Muscle of leg (tissue), 11 donors: ENCODE results near the gene FAM181B. TPM values are rescaled to one million over a fixed set of nuclear protein-coding genes. Genes with fewer than 3 reads are reported as not detected.

Experiments used
- DNase-seq: peaks from one replicate; pipeline ENCODE4 v3.0.0; 2013
- H3K27ac ChIP-seq: one replicate; pipeline ENCODE4 v1.5.1; 2013; ENCODE audit warnings: mild to moderate bottlenecking, low read length, control low read depth
- H3K27me3 ChIP-seq: one replicate; pipeline ENCODE4 v1.6.1; 2013; ENCODE audit warnings: low read length; ENCODE audit not compliant: control insufficient read depth, insufficient read depth
- H3K36me3 ChIP-seq: one replicate; pipeline ENCODE4 v1.6.1; 2013; ENCODE audit warnings: low read length; ENCODE audit not compliant: control insufficient read depth, insufficient read depth
- H3K4me1 ChIP-seq: one replicate; pipeline ENCODE4 v1.6.1; 2013; ENCODE audit warnings: low read length; ENCODE audit not compliant: control insufficient read depth, insufficient read depth
- H3K4me3 ChIP-seq: one replicate; pipeline ENCODE4 v1.5.1; 2013; ENCODE audit warnings: low read length, control low read depth
- H3K9me3 ChIP-seq: replicated peaks from 2 replicates; pipeline ENCODE4 v1.6.1; 2013; ENCODE audit warnings: low read depth, low read length; ENCODE audit not compliant: control insufficient read depth
- WGBS: methylation state at CpG from one replicate; pipeline ENCODE4 v1.1.5; 2013; ENCODE audit warnings: missing lambda C conversion rate; ENCODE audit not compliant: insufficient coverage; 5-methylcytosine and 5-hydroxymethylcytosine counted together
- polyA plus RNA-seq, 8 donors: library from polyadenylated mRNA; unstranded; fragments of 120-200 nt; gene quantifications; one replicate each; pipeline versions ENCODE4 v1.2.1 to v1.2.3, GENCODE V29; 2013; ENCODE audit warnings: inconsistent platforms in 1 of 8, low replicate concordance in 1 of 8; ENCODE audit not compliant: insufficient read length in 8 of 8, insufficient read depth in 1 of 8
- total RNA-seq: library from RNA; stranded (reverse); fragments of 120-200 nt; gene quantifications from one replicate; pipeline ENCODE4 v1.2.4, GENCODE V29; 2013

The FAM181B gene
- total and polyA plus RNA-seq, 9 donors = 0.15 to 0.40 (median 0.23) TPM

GRCh38 chr11:82734120-82734479 is 436 bp upstream of the FAM181B start:
- no peaks in the 10 kb centered on the region for H3K9me3 ChIP-seq
- no peak for DNase-seq
- WGBS = 36% methylated on average over 8 of the region's 9 CpGs
- peaks cover 8% of the 10 kb centered on the region for H3K4me1 ChIP-seq
- H3K27me3 ChIP-seq = peaks cover 43% of the 10 kb centered on the region
- no peak overlapping the region for H3K27ac ChIP-seq
- peak overlapping the region; percentile 48 for H3K4me3 ChIP-seq
- no peaks in the 10 kb centered on the region for H3K36me3 ChIP-seq

DNA sequence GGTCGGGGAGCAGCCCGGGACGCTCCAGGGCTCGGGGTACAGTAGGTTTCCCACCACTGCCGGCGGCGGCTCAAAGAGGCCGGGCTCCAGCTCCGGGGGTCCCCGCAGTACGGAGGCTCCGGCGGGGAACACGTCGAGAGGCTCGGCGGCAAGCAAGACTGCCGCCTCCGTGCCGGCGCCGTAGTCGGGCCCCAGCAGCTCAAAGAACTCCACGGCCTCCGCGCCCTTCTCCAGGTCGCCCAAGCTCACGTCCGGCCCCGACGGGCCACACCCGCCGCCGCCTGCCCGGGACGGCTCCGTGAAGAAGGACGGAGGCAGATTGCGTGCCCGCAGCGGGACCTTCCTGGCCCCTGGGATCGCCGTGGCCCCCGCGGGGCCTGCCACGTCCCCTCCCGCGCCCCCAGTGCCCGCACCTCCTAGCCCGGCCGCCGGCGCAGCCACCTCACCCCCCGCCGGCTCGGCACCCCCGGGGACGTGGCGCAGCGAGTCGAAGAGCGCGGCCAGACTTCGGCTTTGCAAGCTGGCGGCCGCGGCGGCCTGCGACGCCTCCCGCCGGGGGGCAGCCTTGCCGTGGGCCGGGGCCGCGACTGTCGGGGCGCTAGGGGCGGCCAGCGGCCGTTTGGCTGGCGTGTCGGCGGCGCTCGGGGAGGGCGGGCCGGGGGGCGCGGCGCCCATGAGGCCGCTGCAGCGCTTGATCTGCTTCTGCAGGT is 775 bp downstream of the FAM181B start:
- under 1% methylated on average over 92 of the region's 93 CpGs for WGBS
- no peaks in the 10 kb centered on the region for H3K36me3 ChIP-seq
- H3K4me3 ChIP-seq = peak overlapping the region; percentile 48
- peaks cover 8% of the 10 kb centered on the region for H3K4me1 ChIP-seq
- no peak overlapping the region for H3K27ac ChIP-seq
- peak; percentile 22 for DNase-seq
- H3K9me3 ChIP-seq = no peaks in the 10 kb centered on the region
- peaks cover 48% of the 10 kb centered on the region for H3K27me3 ChIP-seq

GRCh38 chr11:82732348-82732733 is 1.3 kb downstream of the FAM181B start:
- Histone ChIP-seq H3K27me3 (peaks cover 48% of the 10 kb centered on the region), H3K27ac (no peak overlapping the region), H3K36me3 (no peaks in the 10 kb centered on the region), H3K4me3 (peak overlapping the region; percentile 25), H3K9me3 (no peaks in the 10 kb centered on the region), H3K4me1 (peaks cover 8% of the 10 kb centered on the region)
- DNase-seq = no peak
- 3% methylated on average over 29 of the region's 37 CpGs for WGBS

GRCh38 chr11:82731691-82732277 is 1.9 kb downstream of the FAM181B start:
- peaks cover 48% of the 10 kb centered on the region for H3K27me3 ChIP-seq
- no peak overlapping the region for H3K27ac ChIP-seq
- no peaks in the 10 kb centered on the region for H3K9me3 ChIP-seq
- no peaks in the 10 kb centered on the region for H3K36me3 ChIP-seq
- H3K4me1 ChIP-seq = peaks cover 8% of the 10 kb centered on the region
- H3K4me3 ChIP-seq = no peak overlapping the region
- no CpG with 5 or more reads among the region's 11 CpGs for WGBS
- no peak for DNase-seq

DNA sequence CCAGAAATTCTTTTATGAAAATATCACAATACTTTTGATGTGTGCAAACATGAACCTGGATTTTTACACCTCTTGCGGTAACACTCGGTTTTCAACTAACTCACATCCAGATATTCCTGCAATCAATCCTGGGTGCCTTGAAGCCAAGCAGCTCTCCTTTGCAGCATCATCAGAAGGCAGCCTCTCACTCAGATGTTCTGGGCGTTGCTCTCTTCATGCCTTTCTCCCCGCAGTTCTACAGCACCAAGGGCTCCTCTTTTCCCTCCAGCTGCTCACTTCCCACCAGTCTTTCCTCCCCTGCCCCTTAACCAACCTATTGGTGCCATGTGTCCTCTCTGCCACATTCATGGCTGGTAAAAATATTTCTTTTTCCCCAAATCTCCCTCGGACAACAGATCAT is 2.9 kb downstream of the FAM181B start:
- H3K36me3 ChIP-seq = no peaks in the 10 kb centered on the region
- H3K9me3 ChIP-seq = no peaks in the 10 kb centered on the region
- no peak for DNase-seq
- H3K27me3 ChIP-seq = peaks cover 47% of the 10 kb centered on the region
- peaks cover 8% of the 10 kb centered on the region for H3K4me1 ChIP-seq
- no peak overlapping the region for H3K27ac ChIP-seq
- no peak overlapping the region for H3K4me3 ChIP-seq
- WGBS = 34% methylated on average over 5 of the region's 5 CpGs

GRCh38 chr11:82730286-82730685 is 3.4 kb downstream of the FAM181B start:
- DNase-seq = no peak
- no CpG with 5 or more reads among the region's 4 CpGs for WGBS
- peaks cover 47% of the 10 kb centered on the region for H3K27me3 ChIP-seq

GRCh38 chr11:82724026-82724425 is 9.6 kb downstream of the FAM181B start:
- Histone ChIP-seq H3K36me3 (no peaks in the 10 kb centered on the region), H3K27me3 (peaks cover 5% of the 10 kb centered on the region), H3K4me3 (no peak overlapping the region), H3K27ac (no peak overlapping the region), H3K4me1 (peaks cover 11% of the 10 kb centered on the region), H3K9me3 (no peaks in the 10 kb centered on the region)
- DNase-seq = no peak
- WGBS = no CpG with 5 or more reads among the region's 5 CpGs

More at GRCh38 chr11:82730286-82730685, 3.4 kb downstream of the FAM181B start:
- Histone ChIP-seq H3K4me3 (no peak overlapping the region), H3K4me1 (peaks cover 8% of the 10 kb centered on the region), H3K9me3 (no peaks in the 10 kb centered on the region), H3K27ac (no peak overlapping the region), H3K36me3 (no peaks in the 10 kb centered on the region)

GRCh38 chr11:82722231-82722630 is 11.4 kb downstream of the FAM181B start:
- Histone ChIP-seq H3K27ac (no peak overlapping the region), H3K9me3 (no peaks in the 10 kb centered on the region), H3K4me3 (no peak overlapping the region), H3K36me3 (no peaks in the 10 kb centered on the region), H3K4me1 (peaks cover 19% of the 10 kb centered on the region), H3K27me3 (no peaks in the 10 kb centered on the region)
- DNase-seq = no peak

GRCh38 chr11:82720267-82721065 is 13.2 kb downstream of the FAM181B start:
- H3K27ac ChIP-seq = no peak overlapping the region
- DNase-seq = no peak

DNA sequence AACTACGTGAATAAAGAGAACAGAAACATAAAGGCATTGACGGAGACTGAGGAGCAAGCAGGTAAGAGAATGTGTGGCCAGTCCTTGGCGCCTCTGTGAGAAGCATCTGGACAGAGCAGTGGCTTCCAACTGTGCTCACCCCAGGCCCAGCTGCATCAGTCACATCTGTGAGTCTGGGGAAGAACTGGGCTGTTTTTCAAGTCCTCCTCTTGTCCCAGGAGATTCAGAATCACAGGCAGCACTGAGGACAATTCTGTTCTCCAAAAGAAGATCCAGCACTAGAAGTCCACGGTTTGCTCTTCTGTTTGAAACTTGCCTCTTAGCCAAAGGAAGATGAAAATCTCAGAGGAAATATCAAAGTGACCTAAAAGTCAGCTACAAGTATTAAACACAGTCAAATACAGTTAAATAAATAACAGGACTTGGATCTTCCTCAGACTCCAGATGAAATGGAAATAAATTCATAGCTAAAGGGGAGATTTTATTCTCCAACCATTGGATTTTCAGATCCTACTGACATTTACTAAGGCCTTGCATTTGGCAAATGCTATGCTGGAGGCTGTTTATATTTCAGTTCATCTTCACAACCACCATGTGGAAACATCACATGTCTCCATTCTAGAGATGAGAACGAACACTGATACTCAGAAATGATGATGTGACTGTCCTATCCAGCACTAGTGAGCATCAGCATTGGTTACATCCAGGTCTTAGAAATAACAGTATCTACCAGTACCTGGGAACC is 14.1 kb downstream of the FAM181B start:
- Histone ChIP-seq H3K9me3 (no peaks in the 10 kb centered on the region), H3K27ac (peak overlapping the region; percentile 22), H3K27me3 (no peaks in the 10 kb centered on the region), H3K36me3 (no peaks in the 10 kb centered on the region), H3K4me1 (peaks cover 19% of the 10 kb centered on the region), H3K4me3 (no peak overlapping the region)
- 42% methylated on average over 4 of the region's 5 CpGs for WGBS
- DNase-seq = peak; percentile 90

More at GRCh38 chr11:82720267-82721065, 13.2 kb downstream of the FAM181B start:
- H3K4me1 ChIP-seq = peaks cover 19% of the 10 kb centered on the region
- H3K36me3 ChIP-seq = no peaks in the 10 kb centered on the region
- H3K9me3 ChIP-seq = no peaks in the 10 kb centered on the region
- no peak overlapping the region for H3K4me3 ChIP-seq
- WGBS = 84% methylated on average over 7 of the region's 15 CpGs
- H3K27me3 ChIP-seq = no peaks in the 10 kb centered on the region
